GM19035 (cell line): ENCODE measurements around the gene ANKS6.

Source experiments
- ATAC-seq: cut with Tn5 transposase; IDR thresholded peaks from one replicate; pipeline ENCODE4 v1.9.1; 2021; ENCODE audit not compliant: unreplicated experiment

ANKS6 gene

DNA sequence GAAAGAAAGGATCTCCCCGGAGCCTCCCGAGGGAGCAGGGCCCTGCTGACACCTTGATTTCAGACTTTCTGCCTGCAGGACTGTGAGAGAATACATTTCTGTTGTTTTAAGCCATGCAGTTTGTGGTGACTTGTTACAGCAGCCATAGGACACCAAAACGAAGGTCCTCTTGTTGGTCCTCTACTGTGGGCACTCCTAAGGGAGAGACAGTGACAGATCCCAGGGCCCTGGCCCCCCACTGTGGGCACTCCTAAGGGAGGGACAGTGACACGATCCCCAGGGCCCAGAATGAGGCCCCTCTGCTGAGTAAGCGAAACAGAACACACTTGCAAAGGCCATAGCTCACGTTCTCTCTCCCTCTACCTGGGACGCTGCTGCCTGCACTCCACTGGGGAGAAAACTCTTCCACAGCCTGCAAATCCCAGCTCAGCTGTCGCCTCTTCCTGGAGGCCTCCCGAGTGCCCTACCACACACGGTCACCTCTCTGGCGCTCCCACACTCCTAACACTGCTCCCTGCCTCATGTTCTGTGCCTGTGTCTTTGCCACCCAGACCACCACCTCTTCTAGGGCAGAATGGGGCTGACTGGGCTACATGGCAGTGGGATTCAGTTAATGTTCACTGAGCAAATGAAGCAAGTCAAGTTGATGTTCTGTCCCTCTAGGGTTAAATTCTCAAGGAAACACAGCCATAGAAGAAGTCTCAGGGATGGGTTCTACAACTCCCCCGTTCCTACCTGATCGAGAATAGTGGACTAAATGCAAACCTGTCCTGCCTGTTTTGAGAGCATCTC is 23.8 kb downstream of the ANKS6 start:
- ATAC-seq: no peak

DNA sequence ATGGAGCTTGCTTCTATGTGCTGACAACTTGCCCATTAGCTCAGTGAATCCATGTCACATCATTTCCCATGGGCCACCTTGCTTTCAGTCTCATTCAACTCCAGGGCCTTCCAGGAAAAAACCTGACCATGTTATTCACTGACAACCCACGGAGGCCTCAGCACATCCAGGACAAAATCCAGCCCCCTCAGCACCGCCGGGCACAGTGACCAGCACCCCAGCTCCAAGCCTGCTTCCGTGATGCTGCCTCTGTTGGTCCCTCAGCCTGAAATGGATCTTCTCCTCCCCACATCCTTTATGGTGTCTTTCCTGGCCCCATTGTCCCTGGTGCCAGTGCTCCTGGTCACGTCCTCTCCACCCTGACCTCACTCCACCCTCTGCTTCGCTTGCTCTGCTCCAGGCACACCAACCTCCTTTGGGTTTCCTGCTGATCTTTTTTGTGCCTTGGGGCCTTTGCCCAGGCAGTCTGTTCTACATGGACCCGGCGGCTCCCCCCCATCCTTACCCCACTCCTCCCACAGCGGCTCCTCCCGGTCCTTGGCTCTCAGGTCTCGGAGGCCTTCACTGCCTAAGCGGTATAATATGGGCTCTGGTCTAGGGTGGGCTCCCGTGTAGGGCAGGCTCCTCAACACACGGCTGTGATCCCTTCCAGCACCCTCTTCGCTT is 25.0 kb downstream of the ANKS6 start:
- no peak for ATAC-seq

DNA sequence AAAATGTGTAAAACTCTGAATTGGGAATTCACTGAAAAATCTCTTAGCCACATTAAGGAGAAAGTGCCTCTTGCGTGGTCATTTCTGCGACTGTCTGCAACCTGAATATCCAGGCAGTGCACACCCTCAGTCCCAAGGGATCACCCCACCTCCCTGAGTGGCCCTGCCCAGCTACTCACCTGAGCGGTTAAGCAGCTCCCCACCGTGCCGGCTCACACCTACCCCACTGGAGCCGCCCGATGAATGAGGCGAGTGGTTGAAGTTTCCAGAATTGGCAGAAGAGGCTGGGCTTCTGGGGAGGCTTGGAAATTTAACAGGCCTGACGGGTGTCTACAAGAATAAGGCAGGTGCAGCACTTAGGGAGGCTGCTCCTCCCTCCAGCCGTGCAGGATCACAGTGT is 25.6 kb downstream of the ANKS6 start:
- ATAC-seq: no peak

DNA sequence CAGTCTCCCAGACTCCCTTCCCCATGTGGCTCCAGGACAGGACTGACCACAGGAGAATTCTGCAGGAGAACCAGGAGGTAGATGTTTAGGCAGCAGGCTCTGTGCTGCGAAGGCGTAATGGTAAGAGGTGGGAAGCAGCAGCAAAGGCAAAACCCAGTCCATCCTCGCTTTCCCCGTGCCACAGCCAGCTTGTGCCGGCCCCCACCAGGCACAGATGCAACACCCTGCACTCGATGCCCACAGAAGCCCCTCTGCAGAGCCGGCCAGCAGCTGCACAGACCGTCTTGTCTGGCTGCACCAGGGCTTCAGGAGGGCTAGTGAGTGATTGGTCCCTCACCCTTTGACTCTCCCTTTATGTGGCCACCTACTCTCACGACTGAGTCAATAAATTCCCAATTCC is 28.0 kb downstream of the ANKS6 start:
- no peak for ATAC-seq

DNA sequence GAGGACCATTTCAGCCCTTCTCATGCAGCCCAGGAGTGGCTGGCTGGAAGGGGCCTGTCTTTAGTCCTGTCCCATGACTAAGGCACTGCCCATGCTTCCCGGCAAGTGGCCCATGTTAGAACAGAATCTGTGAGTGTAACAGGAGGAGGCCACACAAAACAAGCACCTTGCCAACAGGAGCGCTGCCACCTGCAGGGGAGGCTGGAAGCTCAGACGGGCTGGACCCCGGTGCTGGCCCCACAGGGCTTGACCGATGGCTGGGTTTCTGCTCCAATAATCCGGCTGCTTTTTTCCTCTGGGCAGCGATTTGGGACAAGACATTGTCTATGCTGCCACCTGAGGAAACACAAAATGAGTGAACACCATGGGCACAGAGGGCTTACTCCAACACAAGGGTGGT is 28.4 kb downstream of the ANKS6 start:
- ATAC-seq: no peak

DNA sequence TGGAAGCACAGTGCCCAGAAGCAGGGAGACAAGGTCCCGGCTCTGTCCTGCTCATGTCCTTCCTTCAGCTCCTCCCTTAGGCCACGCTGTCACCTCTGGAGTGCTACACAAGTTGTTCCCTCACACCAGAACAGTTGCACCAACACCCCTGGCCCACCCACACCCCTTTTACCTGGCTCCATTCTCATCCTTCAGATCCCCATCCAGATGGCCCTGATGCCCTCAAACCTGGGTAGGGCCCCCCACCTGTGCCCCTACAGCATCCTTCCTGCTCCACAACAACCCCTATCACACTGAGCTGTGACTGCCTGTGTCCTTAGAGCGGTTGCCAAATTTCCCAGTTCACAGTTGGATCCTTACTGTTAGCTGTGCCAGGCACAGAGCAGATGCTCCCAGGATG is 29.2 kb downstream of the ANKS6 start:
- no peak for ATAC-seq

DNA sequence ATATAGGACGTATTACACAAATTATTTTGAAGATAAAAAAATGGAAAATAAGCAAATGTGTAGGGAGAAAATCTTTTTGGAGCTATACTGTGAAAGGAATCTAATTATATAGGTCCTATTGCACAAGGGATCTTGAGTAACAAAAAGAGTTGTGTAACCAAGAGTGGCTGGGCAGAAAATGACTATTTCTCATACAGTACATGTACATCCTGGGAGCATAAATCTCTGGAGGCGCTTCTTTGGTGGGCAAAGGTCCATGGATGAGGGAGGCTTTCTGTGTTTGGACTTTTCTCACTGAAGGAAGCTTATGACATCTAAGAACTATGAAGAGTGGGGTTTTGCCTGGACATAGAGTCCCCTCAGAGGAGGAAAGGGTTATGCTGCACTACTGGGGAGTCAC is 29.8 kb downstream of the ANKS6 start:
- ATAC-seq: no peak

DNA sequence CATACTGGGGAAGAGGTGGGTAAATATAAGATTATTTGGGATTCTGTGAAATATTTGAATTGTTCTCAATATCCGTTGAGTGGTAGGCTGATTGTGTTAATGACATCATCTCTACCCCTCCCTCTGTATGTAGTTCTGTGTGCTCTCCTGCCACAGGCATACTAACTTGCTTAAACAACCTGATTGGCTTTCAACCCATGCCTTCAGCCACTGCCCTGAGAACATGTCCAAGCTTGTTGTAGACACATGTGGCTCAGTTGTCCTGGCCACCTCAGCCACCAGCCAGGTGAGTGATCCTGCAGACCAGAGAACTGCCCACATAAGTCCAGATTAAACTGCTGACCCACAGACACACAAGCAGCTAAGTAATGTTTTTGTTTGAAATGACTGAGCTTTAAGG is 31.1 kb downstream of the ANKS6 start:
- no peak for ATAC-seq

DNA sequence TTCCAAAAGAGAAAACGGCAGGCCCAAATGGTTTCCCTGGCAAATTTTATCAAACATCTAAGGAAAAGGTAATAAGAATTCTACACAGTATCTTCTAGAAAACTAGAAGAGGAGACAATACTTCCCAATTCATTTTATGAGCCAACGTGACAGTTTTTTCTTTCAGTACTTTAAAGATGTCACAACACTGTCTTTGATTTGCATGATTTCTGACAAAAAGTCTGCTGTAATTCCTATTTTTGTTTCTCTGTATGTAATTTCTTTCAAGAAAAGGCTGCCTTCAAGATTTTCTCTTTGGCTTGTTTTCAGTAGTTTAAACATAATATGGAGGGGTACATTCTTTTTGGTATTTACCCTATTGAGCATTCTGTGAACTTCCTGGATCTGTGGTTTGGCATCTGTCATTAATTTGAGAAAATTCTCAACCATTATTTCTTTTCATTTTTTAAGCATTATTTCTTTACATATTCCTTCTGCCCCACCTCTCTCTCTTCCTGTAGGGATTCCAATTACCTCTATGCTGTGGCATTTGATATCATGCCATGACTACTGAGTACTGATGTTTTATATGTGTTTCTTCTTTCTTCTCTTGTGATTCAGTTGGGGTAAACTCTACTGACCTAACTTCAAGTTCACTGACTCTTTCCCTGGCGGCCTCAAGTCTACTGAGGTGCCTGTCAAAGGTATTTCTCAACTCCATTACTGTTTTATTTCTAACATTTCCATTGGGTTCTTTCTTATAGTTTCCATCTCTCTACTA is 32.2 kb downstream of the ANKS6 start:
- no peak for ATAC-seq

DNA sequence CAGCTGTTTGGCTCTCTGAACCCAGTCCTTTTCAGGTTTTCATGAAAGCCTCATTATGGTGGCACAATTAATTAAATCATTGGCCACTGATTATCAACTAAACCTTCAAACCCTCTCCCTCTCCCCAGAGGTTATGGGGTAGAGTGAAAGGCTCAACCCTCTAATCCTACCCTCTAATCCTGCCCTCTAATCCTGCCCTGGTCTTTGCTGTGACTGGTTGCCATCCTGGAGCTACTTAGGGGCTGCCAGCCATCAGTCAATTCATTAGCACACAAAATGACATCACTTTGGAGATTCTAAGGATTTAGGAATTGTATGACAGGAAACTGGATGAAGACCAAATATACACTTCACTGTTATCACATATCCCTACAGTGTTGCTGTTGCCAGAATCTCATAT is 36.1 kb downstream of the ANKS6 start:
- ATAC-seq: no peak

DNA sequence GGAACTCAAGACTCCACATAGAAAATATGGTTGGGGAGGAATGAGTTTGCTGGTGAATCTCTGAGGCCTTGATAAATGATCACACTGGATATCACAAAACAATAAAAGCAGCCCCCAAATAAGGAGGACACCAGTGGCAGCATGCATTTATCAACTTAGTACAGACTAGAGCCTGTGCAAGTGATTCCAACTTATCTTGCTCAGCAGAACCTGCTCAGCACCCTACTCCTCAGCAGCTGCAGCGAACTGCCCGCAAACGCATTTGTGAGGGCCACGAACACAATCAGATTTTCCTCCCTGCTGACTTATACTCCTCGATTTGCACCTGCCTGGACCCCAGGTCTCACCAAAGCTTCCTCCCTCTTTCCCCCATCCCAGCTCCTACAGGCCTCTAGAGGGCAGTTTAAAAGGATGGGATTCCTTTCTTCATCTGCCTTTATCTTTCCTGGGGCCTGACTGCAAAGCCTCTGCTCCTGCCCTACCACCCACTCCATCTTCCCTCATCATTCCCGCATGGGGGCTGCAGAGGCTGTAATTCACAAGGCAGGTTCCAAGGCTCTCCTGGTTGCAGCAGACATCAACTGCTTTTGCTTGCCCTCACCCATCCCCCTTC is 41.2 kb downstream of the ANKS6 start:
- no peak for ATAC-seq

DNA sequence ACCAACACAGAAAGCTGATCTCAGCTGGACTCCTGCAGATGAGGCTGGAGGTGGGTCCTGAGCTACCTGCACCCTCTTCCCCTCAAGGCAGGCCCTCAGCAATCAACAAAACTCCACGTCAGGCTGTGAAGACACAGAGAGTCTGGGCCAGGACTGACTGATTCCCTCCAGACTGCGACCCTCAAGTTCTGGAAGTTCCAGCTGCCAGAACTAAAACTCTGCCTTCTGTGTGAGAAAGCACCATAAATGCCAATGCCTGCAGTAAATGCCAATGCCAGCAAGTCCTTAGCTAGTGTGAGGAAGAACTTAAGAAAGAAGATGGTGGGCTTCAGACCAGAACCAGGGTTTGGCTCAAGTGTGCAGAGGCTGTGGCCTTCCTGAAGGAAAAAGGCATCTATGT is 45.1 kb downstream of the ANKS6 start:
- ATAC-seq: no peak

DNA sequence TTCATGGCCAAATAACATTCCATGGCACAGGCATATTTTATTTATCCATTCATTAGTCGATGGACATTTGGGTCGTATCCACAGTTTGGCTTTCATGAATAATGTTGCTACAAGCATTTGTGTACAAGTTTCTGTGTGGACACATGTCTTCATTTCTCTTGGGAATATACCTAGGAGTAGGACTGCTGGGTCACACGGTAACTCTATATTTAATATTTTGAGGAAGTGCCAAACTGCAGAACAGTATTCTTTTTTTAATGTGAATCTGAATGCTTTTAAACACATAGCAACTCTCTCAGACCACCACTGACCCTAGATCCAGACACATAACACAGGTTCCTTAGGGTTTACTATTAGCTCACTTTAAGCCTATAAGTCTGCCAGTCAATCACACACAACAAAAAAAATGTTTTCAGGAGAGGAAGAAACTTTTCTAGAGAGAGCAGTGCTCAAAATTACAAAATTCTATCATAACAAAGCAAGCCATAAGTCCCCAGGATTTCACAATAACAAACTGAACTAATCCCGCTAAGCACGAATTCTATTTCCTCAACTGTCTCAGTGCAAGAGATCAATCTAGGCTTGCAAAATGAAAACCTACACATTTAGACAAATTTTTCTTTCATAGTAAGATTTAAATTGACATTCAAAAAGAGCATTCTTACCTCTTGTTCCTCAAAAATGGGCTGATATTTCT is 45.8 kb downstream of the ANKS6 start:
- no peak for ATAC-seq

DNA sequence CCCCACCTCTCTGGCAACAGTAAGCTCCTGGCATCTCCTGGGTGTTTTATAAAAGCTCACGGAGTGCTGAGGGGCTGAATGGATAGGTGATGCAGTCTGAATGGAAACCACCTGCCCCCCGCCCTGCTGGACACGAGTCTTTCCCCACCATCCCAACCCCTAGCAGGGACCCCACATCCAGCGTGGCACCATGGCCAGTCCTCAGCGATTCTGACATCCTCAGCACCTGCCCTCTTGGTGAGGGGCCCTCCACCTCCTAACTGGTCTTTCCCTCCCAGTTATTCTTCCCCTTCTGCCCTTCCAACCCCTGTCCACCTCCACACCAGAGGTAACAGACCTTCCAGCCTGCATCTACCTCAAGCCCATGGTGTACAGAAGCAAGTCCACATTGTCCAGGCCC is 48.9 kb downstream of the ANKS6 start:
- no peak for ATAC-seq

DNA sequence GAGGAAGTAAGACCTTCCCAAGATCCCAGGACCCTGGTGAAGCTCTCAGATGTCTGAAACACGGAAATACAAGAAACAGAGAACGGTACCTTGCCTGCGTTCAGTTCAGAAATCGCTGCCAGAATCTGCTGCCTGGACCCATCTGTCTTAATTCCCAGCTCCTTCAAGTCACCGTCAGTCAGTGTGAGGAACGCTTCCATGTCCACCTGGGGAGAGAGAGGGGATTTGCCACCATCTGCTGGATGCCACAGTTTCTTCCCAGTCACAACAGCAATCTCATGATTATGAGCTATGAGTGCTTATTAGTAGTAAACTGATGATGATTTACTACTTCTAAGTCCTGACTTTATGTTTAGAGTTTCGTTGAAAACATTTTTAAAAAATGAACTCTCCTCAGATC is 50.9 kb downstream of the ANKS6 start:
- ATAC-seq: no peak

DNA sequence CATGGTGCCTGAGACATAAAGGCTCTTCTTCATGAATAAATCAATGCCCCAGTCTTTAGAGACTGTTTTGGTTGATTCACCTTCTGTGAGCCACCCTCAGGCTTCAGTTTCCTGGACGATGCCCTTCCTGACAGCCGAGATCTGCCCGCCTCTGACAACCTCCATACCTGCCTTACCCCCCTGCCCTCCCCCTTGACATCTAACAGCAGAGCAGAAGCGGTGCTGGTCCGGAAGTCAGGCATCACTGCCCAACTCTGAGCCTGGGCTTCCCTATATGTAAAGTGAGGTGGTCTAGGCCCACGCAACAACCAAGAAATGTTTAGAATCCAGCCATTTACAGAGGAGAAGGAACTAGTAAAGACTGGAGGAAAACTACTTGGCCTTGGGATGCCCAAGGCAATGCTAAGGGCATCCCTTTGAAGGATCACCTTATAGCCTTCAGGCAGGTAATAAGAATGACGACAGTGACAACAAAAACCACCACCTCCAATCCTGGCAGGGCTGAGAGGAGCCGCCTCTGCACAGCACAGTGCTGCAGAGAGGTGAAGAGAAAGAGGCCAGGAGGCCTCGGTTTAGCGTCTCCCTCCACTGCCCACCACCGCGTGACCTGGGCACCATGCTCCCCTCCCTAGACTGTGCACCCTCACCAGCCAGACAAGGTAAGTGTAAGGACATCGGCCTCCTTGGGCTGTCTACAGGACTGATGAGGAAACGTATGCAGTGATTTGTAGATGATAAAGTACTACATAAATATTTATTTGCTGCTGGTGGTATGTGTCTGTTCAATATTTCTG is 52.3 kb downstream of the ANKS6 start:
- ATAC-seq: no peak

DNA sequence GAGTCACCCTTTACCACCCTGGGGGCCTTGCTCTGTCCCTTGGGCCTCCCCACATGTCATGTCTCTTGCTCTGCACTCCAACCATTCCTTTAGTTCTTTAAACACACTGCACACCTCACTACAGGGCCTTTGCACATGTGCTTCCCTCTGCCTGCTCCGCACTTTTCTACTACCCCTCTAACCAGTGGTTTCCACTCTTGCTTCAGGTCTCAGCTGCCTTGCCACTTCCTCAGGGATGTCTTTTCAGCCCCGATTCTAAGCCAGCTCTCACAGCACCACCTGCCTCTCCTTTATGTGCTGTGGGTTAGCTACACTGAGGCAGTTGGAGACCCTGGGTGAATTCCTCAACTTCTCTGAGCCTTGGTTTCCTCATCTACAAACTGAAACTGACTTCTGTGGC is 53.0 kb downstream of the ANKS6 start:
- no peak for ATAC-seq

DNA sequence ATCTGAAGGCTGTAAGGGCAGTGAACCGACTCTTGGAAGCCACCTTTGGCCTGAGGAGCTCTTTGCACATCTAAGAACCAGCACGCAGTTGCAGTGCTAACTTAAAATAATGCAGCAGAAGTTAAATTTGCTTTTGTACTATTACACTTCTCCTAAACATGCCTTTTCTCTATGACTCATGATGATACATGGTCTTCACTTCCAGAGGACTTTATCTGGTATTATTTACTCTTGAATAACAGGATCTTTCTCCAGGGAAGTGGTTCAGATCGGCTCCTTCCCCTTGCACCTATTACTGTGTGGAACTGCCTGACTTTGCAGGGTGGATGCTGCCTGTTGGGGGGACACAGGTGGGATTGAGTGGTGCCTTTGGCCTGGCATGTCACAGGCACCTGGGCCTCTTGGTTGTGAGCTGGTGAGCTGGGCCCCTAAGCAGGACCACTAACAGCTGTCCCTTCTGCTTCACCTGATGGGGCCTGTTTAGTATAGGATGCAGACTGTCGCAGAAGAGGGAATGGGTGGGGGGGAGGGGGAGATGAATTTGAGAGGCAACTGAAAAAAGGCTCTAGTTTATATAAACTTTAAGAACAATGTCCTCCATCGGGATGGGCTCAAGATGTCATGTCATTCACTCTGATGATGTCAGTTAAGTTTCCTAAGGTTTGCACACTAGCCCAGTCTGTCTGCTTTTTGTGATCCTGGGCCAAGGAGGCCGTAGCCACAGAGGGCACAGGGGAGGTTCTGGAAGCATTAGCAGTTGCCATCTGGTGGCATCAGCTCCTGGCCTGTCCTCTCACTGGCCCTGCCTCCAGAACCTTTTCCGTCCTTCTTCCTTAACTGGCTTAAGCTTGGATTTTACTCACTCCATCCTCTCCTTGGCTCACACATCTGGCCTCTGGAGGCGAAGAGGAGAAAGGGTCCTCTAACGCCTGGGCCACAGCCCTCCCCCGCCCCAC is 53.8 kb downstream of the ANKS6 start:
- no peak for ATAC-seq

DNA sequence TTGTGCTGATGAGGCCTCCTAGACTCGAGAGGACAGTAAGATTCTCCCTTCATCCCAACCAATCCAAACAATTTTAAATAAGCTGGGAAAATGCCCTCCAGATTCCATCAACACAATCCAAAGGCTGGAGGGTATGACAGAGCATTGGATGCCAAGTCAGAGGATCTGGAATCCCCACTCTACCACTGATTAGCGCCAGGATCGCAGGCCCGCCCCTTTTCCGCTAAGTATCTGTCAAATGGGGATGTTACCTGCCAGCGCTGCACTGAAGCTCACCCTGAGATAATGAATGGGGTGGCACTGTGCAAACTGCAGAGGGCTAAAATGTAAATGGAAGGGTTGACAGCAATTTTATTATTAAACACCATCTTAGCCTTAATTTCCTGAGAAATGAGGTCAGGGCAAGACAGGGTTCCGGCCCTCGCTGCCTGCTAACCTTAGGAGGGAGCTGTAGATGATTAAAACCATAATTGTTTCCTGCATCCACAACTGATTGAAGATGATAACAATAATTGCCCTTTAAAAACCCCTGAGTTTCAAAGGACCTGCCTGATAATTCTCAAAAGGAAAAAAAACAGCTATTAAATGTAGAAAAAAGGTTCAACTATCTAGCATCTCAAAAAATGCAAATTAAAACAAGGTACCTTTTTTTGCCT is 56.0 kb downstream of the ANKS6 start:
- no peak for ATAC-seq
